K562 (cell line): Measurements from ENCODE around the gene SGTB. TPM values are rescaled to one million over a fixed set of nuclear protein-coding genes. Genes with fewer than 3 reads are reported as not detected.

ENCODE experiments used
- ATAC-seq: fragments of 200-7000 bp; cut with Tn5 transposase; 3 replicates; pipeline ENCODE4 v1.9.1; 2020; ENCODE audit warnings: moderate library complexity
- BruUV-seq: library from RNA; stranded (reverse); fragments of 400-500 nt; replicated peaks from 2 replicates; lab custom pipeline; 2021; lab: Mats Ljungman, UMichigan
- CTCF ChIA-PET: fragments of 300-600 bp; formaldehyde crosslinking; extraction: SDS; loops from one replicate; lab custom pipeline; 2021; ENCODE audit warnings: low intra/inter-chr PET ratio; lab: Yijun Ruan, JAX
- POLR2A ChIA-PET: fragments of 300-600, 350-650 bp; sonication (Branson Sonifier 250); formaldehyde crosslinking; extraction: SDS; loops from one replicate; lab custom pipeline; 2021; ENCODE audit warnings: antibody characterized with exemption, inconsistent platforms; lab: Yijun Ruan, JAX
- DNase-seq, 4 experiments: peaks; one replicate each; pipeline versions ENCODE4 v3.0.0 to v3.0.0-alpha.2; 2011 to 2018; ENCODE audit warnings: low spot score in 3 of 4, mixed read lengths in 3 of 4; ENCODE audit errors: extremely low read depth in 1 of 4
- FAIRE-seq: peaks from 2 replicates; lab custom pipeline; 2011; peaks lifted over from hg19 to GRCh38; lab: Jason Lieb, UNC
- H2AFZ ChIP-seq: 2 replicates; pipeline ENCODE4 v1.6.0; 2011; ENCODE audit warnings: low read depth, low read length, control low read depth, inconsistent platforms
- H3K27ac ChIP-seq: fragments of 200-600 bp; 3 replicates; pipeline ENCODE4 v1.8.0; 2011; ENCODE audit warnings: low read depth, mild to moderate bottlenecking, control low read depth, inconsistent platforms, low read length, moderate library complexity, mixed read lengths; ENCODE audit errors: extremely low read depth
- H3K27me3 ChIP-seq, 2 experiments: fragments of 300-600 bp in 1 of 2; 2 replicates in 1 of 2; 3 replicates in 1 of 2; pipeline versions ENCODE4 v1.6.0 to v1.8.0; 2011; ENCODE audit warnings: inconsistent platforms in 2 of 2, low read length in 2 of 2, mild to moderate bottlenecking in 1 of 2, mixed read lengths in 1 of 2, moderate library complexity in 1 of 2; ENCODE audit not compliant: control insufficient read depth in 2 of 2, insufficient read depth in 2 of 2
- H3K36me3 ChIP-seq: fragments of 300-600 bp; 3 replicates; pipeline ENCODE4 v1.8.0; 2011; ENCODE audit warnings: mild to moderate bottlenecking, low read length, inconsistent platforms; ENCODE audit not compliant: control insufficient read depth, insufficient read depth
- H3K4me1 ChIP-seq, 2 experiments: fragments of 200-600 bp in 1 of 2; replicated peaks in 1 of 2; 2 replicates in 1 of 2; 3 replicates in 1 of 2; pipeline versions ENCODE4 v1.5.1 to v1.8.0; 2011; ENCODE audit warnings: inconsistent platforms in 2 of 2, low read length in 2 of 2, mild to moderate bottlenecking in 1 of 2, mixed read lengths in 1 of 2, moderate library complexity in 1 of 2; ENCODE audit not compliant: control insufficient read depth in 2 of 2, insufficient read depth in 2 of 2
- H3K4me2 ChIP-seq: 2 replicates; pipeline ENCODE4 v1.6.1; 2011; ENCODE audit warnings: low read length, control low read depth, inconsistent platforms, mixed read lengths; ENCODE audit not compliant: insufficient read depth
- H3K4me3 ChIP-seq: fragments of 200-600 bp; sonication (generic), shearing (Covaris generic); 2 replicates; pipeline ENCODE4 v1.5.1; 2016; ENCODE audit warnings: control low read depth, inconsistent platforms
- H3K79me2 ChIP-seq: fragments of 200-600 bp; 3 replicates; pipeline ENCODE4 v1.8.0; 2011; ENCODE audit warnings: low read length, inconsistent platforms; ENCODE audit not compliant: control insufficient read depth, insufficient read depth
- H3K9ac ChIP-seq, 2 experiments: 2 replicates each; pipeline versions ENCODE4 v1.6.0 to v1.6.1; 2011; ENCODE audit warnings: low read depth in 2 of 2, low read length in 2 of 2, control low read depth in 1 of 2, inconsistent platforms in 1 of 2, mild to moderate bottlenecking in 1 of 2, mixed read lengths in 1 of 2; ENCODE audit not compliant: insufficient read depth in 1 of 2
- H3K9me1 ChIP-seq: one replicate; pipeline ENCODE4 v1.6.0; 2011; ENCODE audit warnings: inconsistent platforms, mild to moderate bottlenecking, low read length, moderate library complexity; ENCODE audit not compliant: control insufficient read depth, insufficient read depth
- H3K9me3 ChIP-seq: replicated peaks from 2 replicates; pipeline ENCODE4 v1.5.1; 2011; ENCODE audit warnings: low read depth, low read length, inconsistent platforms; ENCODE audit not compliant: control insufficient read depth, insufficient read depth
- H4K20me1 ChIP-seq: replicated peaks from 2 replicates; pipeline ENCODE4 v1.6.1; 2011; ENCODE audit warnings: low read length, inconsistent platforms, mixed read lengths; ENCODE audit not compliant: control insufficient read depth, insufficient read depth
- CTBP1 ChIP-seq: fragments of 450-650 bp; IDR thresholded peaks from 2 replicates; pipeline ENCODE4 v1.6.1; 2016; ENCODE audit warnings: borderline replicate concordance
- GTF3C2 ChIP-seq: IDR thresholded peaks from 3 replicates; pipeline ENCODE4 v1.6.1; 2011; ENCODE audit warnings: borderline replicate concordance, mild to moderate bottlenecking, moderate library complexity; ENCODE audit not compliant: insufficient read length; ENCODE audit errors: extremely low read depth
- MCM3 ChIP-seq: fragments of 450-650 bp; IDR thresholded peaks from 2 replicates; pipeline ENCODE4 v1.6.1; 2016
- NUFIP1 ChIP-seq: fragments of 450-650 bp; IDR thresholded peaks from 2 replicates; pipeline ENCODE4 v1.6.1; 2018; ENCODE audit not compliant: partially characterized antibody
- SREBF1 ChIP-seq: fragments of 150-350 bp; IDR thresholded peaks from 2 replicates; pipeline ENCODE4 v1.6.1; 2014; ENCODE audit warnings: antibody characterized with exemption, low read depth, low read length, borderline replicate concordance
- ZFP1 ChIP-seq: fragments of 450-650 bp; formaldehyde crosslinking; IDR thresholded peaks from 2 replicates; pipeline ENCODE4 v1.4.0; 2020; ENCODE audit warnings: mild to moderate bottlenecking, mixed read lengths
- WGBS: fragments of 100-300 bp; shearing (Covaris generic); methylation state at CpG from one replicate; pipeline ENCODE4 v1.1.6; 2016; ENCODE audit warnings: low coverage, mixed read lengths; ENCODE audit not compliant: insufficient coverage; ENCODE audit errors: missing lambda C conversion rate; 5-methylcytosine and 5-hydroxymethylcytosine counted together
- in situ Hi-C: fragments of 300-500 bp; cut with MboI; formaldehyde crosslinking; loops from 4 replicates; pipeline ENCODE4 v1.15.0; 2018; ENCODE audit warnings: inconsistent platforms, mixed read lengths
- intact Hi-C: fragments of 100-400 bp; cut with micrococcal nuclease; formaldehyde crosslinking; loops from 2 replicates; pipeline ENCODE4 v1.14.2; 2022
- polyA plus RNA-seq, 8 experiments: library from polyadenylated mRNA; depleted of rRNA in 4 of 8; stranded (reverse) in 5 of 8; unstranded in 3 of 8; fragments of >200 nt; fragmentation: Nextera tagmentation in 2 of 8; fragmentation: Illumina TruSeq in 1 of 8; extraction: Ambion mirVana in 2 of 8; extraction: Trizol in 1 of 8; gene quantifications; 2 replicates each; pipeline versions ENCODE4 v1.2.1 to v1.2.3, GENCODE V29; 2011 to 2014; ENCODE audit warnings: inconsistent platforms in 1 of 8, missing spikeins in 1 of 8
- total RNA-seq, 7 experiments: library from RNA; depleted of rRNA in 6 of 7; stranded (reverse); fragments of >200 nt in 6 of 7; fragmentation: Illumina TruSeq in 2 of 7; extraction: Trizol in 2 of 7; gene quantifications; 2 replicates each; pipeline versions ENCODE4 v1.2.1 to v1.2.3, GENCODE V29; 2011 to 2021; ENCODE audit warnings: low replicate concordance in 1 of 7
- TF ChIP-seq, protein P1 (sequence below): sonication (generic); formaldehyde crosslinking; IDR thresholded peaks from 2 replicates; pipeline ENCODE4 v1.8.1; 2023; ENCODE audit warnings: mild to moderate bottlenecking, missing genetic modification reagents
- TF ChIP-seq, protein P2 (sequence below): sonication (generic); formaldehyde crosslinking; IDR thresholded peaks from 2 replicates; pipeline ENCODE4 v1.5.0; 2020; ENCODE audit warnings: missing genetic modification reagents

Gene SGTB
- total and polyA plus RNA-seq, 9 of the 15 experiments (the other 6 are each of a cell fraction or from before 2014, with no cell fraction given), result 1.3 to 8.4 (median 4.8) TPM

- in situ Hi-C loops (no loop called here), intact Hi-C loops (no loop called here)
- H3K9me3 ChIP-seq, result no peaks in the 10 kb centered on the region
- DNase-seq, result no peak
- no peak for FAIRE-seq
- no peaks in the 10 kb centered on the region for H3K9me1 ChIP-seq
- H3K4me1 ChIP-seq, result no peaks in the 10 kb centered on the region
- no peak overlapping the region for H2AFZ ChIP-seq
- H3K27ac ChIP-seq, result no peak overlapping the region
- ChIA-PET CTCF (no interaction called here), POLR2A (no interaction called here)
- H4K20me1 ChIP-seq, result no peaks in the 10 kb centered on the region
- 75% methylated on average over 4 of the region's 4 CpGs for WGBS
- H3K4me3 ChIP-seq, result no peak overlapping the region
- ATAC-seq, result no peak
- peaks cover 7% of the 10 kb centered on the region; the same call in 2 of the 3 replicates for H3K36me3 ChIP-seq
- no peak overlapping the region for H3K9ac ChIP-seq
- no peak overlapping the region for H3K4me2 ChIP-seq
- TF ChIP-seq, protein P1, sequence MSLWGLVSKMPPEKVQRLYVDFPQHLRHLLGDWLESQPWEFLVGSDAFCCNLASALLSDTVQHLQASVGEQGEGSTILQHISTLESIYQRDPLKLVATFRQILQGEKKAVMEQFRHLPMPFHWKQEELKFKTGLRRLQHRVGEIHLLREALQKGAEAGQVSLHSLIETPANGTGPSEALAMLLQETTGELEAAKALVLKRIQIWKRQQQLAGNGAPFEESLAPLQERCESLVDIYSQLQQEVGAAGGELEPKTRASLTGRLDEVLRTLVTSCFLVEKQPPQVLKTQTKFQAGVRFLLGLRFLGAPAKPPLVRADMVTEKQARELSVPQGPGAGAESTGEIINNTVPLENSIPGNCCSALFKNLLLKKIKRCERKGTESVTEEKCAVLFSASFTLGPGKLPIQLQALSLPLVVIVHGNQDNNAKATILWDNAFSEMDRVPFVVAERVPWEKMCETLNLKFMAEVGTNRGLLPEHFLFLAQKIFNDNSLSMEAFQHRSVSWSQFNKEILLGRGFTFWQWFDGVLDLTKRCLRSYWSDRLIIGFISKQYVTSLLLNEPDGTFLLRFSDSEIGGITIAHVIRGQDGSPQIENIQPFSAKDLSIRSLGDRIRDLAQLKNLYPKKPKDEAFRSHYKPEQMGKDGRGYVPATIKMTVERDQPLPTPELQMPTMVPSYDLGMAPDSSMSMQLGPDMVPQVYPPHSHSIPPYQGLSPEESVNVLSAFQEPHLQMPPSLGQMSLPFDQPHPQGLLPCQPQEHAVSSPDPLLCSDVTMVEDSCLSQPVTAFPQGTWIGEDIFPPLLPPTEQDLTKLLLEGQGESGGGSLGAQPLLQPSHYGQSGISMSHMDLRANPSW (CRISPR knock-in tag), result no peak
- TF ChIP-seq CTBP1, result no peak
- no peak for TF ChIP-seq GTF3C2
- no peak for TF ChIP-seq ZFP1 (CRISPR knock-in tag)
- no peak for TF ChIP-seq MCM3
- TF ChIP-seq SREBF1, result no peak
- TF ChIP-seq, protein P2, sequence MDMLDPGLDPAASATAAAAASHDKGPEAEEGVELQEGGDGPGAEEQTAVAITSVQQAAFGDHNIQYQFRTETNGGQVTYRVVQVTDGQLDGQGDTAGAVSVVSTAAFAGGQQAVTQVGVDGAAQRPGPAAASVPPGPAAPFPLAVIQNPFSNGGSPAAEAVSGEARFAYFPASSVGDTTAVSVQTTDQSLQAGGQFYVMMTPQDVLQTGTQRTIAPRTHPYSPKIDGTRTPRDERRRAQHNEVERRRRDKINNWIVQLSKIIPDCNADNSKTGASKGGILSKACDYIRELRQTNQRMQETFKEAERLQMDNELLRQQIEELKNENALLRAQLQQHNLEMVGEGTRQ (CRISPR knock-in tag), result no peak
- no peak for TF ChIP-seq NUFIP1
- H3K27me3 ChIP-seq, result no peaks in the 10 kb centered on the region
- no peaks in the 10 kb centered on the region for H3K79me2 ChIP-seq
- BruUV-seq, result no TSS peak
Observed at GRCh38 chr5:65699338-65699737, 22.6 kb downstream of the SGTB start.
